Renal pelvis (tissue), 4 donors: Measurements from ENCODE around the gene PHKG2. TPM values are rescaled to one million over a fixed set of nuclear protein-coding genes. Genes with fewer than 3 reads are reported as not detected.

ENCODE experiments used
- DNase-seq: peaks from one replicate; pipeline ENCODE4 v3.0.0-alpha.2; 2013
- polyA plus RNA-seq, 3 donors: library from polyadenylated mRNA; unstranded; fragments of 120-200 nt; gene quantifications; one replicate each; pipeline ENCODE4 v1.2.1, GENCODE V29; 2013; ENCODE audit not compliant: insufficient read length in 3 of 3

The PHKG2 gene
- polyA plus RNA-seq, 3 donors, result 28.7 to 44.8 (median 40.7) TPM

DNA sequence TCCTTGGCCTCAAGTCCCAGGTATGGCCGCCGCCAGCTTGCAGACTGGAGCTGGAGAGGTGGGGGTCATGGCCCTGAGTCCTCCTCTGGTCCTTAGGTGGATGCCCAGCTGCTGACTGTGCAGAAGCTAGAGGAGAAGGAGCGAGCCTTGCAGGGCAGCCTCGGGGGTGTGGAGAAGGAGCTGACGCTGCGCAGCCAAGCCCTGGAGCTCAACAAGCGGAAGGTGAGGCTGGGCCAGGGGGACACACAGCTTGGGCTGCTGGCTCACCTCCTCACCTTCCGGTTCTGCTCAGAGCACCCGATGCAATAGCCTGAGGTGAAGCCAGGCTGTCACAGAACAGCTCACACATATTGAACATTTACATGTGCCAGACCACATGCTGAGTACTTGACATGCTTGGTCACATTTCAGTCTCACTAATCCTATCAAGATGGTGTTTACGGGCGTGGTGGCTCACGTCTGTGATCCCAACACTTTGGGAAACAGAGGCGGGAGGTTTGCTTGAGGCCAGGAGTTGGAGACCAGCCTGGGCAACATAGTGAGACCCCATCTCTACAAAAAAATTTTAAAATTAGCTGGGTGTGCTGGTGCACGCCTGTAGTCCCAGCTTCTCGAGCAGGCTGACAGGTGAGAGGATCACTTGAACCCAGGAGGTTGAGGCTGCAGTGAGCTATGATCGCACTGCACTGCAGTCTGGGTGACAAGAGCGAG is 21.3 kb downstream of the PHKG2 start:
- no peak for DNase-seq

DNA sequence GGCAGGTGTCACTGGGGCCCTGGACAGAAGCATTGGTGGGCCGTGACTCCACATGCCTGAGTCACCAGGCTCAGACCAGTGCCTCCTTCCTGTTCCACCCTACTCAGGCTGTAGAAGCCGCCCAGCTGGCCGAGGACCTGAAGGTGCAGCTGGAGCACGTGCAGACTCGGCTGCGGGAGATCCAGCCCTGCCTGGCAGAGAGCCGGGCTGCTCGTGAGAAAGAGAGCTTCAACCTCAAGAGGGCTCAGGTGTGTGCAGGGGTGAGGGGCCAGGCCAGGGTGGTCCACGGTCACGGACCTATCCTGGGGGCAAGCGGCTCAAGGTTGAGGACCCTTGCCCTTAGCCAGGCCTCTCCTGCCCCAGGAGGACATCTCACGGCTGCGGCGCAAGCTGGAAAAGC is 23.5 kb downstream of the PHKG2 start:
- no peak for DNase-seq

DNA sequence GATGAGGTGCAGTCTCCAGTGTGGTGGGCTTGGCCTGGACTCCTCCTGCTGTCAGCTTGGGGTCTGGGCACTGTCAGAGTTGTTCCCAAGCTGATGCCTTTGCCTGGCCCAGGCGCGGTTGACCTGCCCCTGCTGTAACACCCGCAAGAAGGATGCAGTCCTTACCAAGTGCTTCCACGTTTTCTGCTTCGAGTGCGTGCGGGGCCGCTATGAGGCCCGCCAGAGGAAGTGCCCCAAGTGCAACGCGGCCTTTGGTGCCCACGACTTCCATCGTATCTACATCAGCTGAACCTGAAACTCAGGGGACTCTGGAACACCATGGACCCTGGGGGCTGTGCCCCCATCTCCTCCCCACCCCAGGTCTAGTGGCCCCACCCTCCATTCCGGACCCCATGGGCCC is 25.6 kb downstream of the PHKG2 start:
- DNase-seq, result no peak

DNA sequence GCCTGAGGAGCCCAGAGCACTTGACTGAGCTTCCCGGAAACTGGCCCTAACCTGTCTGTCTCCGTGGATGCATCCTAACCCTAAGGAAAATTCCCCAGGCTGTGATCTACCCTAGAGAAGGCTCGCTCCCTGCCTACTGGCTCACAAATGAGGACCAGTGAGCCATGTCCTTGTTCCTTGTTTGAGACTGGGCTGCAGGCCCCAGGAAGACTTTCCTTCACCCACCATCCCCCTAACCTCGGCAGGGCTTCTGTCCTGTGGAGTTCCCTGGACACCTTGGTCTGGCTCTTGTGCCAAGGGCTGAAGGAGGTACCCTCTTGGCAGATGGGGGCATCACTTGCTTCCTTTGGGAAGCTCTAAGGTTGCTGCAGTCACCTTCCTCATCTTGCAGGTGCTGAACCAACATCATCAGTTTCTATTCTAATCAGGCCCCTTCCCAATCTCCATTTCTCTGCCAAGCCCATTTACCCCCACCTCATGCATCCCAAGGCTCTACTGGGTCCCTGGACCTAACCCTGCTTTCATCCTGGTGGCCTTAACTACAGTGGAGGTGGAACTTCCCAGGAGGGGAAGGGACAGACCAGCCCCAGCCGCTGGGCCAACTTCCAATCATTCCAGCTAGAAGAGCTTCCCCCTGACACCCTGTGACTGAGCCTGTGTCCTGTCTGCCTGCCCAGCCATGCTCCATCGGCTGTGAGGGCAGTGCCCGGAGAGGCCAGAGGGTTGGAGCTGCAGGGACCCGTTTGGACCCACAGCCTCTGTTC is 26.3 kb downstream of the PHKG2 start:
- DNase-seq, result no peak

DNA sequence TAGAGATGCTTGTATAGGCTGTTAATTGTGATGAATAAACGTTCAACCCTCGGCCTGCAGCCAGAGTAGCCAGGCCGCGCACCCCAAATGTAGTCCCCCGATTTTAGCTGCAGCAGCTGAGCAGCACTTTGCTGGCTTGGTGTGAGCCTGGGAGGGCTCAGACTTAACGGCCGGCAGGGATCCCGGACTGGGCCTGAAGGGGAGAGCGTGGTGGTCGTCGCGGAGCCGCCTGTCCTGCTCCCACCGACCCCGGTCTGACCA is 26.8 kb downstream of the PHKG2 start:
- no peak for DNase-seq

DNA sequence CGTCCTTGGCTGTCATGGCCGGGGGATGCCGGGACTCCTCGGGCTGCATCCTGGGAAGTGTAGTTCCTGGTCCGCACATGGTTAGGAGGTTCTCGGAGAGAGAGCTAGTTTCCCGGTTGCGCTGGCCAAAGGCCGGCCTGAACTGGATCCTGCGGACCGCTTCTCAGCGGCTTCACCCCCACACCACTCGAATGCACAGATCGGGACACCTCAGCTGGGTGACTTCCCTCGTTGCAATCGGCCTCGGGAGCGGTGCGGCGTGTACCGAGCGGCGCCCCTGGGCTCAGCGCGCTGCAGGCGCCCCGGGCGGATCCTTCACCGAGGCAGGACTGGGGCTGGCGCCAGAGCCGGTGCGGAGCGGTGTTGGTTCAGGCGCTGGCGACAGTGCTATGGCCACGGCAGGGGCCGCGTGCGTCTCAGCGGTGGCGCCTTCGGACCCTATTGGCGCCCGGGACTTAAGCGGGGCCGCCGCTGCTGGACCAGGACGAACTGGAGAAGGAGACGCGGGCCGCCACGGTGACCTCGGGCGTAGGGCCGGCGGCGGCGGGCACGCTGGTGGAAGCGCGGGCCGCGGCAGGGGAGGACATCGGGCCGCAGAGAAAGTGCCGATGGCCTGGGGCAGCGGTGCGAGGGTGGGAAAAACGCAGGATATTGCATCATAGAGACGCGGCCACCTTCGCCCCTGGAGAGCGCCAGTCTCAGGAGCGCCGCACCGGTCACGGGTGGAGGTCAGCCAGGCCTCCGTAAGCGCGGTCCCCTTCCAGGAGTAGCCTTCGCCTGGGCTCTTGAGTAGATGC is 27.4 kb downstream of the PHKG2 start:
- DNase-seq, result peak; percentile 88

DNA sequence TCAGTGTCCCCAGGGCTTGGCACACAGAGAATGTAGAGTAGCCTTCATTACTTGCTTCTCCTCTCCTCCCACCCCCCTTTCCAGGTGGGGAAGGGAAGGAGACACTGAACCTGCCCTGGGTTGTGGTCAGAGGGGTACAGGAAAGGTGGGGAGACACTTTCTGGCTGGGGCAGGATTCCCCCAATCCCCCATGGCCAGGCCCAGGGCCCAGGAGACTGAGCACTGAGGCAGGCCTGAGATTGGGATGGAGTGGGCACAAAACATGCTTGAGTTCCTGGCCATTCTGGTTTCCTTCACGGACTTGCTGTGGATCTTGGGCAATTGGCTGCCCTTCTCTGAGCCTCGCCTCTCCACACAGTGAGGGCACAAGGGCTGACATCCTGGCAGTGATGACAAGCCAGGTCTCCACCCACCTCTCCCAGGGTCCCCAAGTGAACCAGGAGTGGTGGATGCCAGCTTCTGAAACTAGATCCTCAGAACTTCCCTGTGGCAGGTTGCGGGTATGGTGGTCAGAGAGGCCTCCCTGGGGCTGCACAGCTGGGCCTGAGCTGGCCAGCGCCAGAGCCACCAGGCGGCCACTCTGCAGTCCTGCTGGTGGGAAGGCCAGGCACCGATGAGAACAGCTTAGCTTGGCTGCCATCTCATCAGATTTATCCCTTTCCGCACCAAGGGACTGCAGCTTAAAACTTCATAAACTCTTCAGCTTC is 29.5 kb downstream of the PHKG2 start:
- DNase-seq, result no peak

DNA sequence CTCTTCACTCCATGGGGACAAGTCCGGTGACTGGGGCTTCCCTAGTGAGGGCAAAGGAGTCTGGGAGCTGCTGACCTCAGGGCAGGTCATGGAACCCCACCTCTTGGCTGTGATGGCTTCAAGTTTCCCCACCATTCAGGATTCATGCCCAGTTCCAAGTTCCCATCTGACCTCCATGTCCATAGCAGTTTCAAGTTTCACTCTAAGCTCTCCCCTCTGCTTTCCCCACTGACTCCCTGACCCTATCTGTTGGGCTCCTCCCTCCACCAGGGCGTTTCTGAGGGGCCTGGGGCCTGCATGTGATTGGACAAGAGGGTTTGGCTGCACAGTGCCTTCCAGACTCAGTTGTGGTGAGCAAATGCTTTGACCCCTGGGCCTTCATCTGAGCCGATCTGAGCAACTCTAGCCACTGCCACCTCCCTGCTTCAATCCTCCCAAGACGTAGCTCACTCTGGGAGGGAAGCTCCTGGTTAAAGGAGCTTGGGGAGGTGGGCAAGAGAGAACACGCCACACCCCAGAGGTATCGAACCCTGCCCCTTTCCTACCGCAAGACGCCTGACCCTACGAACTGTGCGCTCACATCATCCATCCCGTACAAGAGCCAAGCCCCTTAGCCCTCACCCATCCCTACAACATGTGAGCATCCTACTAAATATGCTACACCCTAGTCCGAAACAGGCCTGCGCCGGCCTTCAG is 30.5 kb downstream of the PHKG2 start:
- no peak for DNase-seq

DNA sequence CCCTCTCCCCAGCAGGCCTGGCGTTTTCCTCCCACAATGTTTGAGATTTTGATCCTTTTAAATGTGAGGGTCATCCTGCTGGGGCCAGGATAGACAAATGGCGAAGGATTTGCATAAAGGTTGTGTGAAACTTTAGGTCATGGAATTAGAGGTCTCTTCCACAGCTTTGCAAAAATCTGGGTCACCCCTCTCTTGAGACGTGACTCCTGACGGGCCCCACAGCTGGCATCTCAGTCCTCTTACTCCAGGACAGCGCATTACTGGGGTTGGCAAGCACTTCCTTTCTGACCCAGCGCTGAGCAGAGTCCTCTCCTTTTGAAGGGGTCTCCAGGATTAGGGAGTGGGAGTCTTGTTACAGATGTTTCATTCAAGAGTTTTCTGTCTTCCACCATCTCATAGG is 31.4 kb downstream of the PHKG2 start:
- DNase-seq, result no peak

DNA sequence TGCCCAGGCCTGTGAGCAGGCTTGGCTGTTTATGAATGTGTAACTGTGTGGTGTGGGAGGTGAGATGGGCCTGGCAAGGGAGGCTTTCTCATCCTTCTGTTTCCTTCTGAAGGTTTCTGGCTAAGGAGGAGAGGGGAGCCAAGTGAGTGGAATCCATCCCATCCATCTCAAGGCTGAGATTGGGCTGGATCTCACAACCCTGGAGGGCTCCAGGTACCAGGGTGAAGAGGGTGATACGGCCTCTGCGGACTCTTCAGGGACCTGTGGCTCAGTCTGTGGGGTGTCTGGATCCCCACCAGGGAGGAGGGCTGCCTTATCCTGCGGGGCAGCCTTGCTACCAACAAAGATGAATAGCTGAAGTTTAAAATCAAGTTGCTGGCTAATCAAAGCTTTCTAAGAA is 31.8 kb downstream of the PHKG2 start:
- no peak for DNase-seq

DNA sequence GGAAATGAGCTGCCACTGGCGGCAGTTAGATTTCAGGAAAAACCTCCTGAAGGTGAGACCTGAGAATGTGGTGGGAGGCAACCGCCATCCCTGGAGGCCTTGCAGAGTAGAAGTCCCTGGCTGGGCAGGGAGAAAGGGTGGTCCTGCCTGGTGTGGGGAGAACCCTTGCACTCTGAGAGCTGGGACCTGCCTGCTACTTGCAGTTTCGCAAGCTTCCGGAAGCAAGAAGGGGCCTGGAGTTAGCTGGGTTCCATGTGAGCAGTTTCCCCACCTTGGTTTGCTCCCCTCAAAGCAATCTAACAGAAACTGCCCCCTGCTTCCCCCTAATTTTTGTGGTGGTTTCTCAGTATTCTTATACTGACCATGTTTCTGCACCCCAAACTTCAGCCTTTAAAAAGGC is 32.3 kb downstream of the PHKG2 start:
- no peak for DNase-seq

DNA sequence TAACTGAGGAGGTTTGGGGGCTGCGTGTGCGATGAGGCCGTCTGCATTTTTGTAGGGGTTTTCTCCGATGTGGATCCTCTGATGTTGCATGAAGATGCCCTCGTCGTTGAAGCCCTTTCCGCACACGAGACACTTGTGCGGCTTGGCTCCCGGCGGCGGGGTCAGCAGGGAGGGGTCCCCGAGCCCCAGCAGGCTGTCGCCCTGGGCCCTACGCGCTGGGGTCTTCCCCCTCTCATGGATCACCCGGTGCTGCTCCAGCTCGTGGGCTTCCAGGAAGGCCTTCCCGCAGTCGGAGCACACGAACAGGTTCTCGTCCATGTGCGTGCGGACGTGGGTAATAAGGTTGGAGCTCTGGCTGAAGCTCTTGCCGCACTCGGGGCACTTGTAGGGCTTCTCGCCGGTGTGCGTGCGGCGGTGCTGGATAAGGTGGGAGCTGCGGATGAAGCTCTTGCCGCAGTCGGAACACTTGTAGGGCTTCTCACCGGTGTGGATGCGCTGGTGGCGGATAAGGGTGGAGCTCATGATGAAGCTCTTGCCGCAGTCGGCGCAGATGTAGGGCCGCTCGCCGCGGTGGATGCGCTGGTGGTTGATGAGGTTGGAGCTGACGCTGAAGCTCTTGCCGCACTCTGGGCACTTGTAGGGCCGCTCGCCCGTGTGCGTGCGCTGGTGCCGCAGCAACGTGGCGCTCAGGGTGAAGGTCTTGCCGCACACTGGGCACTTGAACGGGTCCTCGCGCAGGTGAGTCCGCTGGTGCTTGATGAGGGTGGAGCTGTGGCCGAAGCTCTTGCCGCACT is 34.5 kb downstream of the PHKG2 start:
- DNase-seq, result no peak

DNA sequence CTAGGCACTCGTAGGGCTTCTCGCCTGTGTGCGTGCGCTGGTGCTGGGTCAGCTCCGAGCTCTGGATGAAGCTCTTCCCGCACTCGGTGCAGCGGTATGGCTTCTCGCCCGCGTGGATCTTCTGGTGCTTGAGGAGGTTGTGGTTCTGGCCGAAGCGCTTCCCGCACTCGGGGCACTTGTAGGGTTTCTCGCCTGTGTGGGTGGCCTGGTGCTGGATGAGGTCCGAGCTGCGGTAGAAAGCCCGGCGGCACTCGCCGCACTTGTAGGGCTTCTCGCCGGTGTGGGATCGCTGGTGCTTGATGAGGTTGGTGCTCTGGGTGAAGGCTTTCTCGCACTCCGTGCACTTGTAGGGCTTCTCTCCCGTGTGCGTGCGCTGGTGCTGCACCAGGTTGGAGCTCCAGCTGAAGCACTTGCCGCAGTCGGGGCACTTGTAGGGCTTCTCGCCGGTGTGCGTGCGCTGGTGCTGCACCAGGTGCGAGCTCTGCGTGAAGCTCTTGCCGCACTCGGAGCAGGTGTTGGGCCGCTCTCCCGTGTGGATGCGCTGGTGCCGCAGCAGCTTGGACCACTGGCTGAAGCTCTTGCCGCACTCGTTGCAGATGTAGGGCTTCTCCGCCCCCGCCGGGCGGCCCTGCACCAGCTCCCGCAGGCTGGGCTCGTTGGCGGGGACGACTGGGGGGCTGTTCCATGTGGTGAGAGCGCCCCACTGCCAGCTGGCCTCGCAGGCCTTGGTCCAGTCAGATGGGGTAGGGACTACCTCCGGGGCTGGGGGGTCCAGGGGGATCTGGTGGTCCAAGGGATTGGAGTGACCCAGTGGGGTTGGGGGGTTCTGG is 35.3 kb downstream of the PHKG2 start:
- no peak for DNase-seq

DNA sequence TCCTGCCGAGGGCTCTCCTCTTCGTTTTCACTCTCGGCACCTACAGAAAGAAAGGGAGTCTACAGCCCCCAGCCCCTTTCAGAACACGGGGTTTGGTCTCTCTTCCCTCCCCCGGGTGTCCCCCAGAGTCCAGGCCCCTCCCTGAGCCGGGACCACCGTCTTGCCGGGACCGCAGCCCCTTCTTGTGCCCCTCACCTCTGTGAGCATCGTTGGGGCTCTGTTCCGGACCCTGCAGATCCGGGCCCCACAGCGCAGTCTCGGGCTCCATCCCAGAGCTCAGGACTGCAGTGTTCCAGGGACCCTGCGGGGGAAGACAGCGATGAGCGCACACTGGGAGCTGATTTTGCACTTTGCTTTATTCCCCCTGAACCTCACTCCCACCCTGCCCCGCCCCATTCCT is 36.0 kb downstream of the PHKG2 start:
- DNase-seq, result no peak

DNA sequence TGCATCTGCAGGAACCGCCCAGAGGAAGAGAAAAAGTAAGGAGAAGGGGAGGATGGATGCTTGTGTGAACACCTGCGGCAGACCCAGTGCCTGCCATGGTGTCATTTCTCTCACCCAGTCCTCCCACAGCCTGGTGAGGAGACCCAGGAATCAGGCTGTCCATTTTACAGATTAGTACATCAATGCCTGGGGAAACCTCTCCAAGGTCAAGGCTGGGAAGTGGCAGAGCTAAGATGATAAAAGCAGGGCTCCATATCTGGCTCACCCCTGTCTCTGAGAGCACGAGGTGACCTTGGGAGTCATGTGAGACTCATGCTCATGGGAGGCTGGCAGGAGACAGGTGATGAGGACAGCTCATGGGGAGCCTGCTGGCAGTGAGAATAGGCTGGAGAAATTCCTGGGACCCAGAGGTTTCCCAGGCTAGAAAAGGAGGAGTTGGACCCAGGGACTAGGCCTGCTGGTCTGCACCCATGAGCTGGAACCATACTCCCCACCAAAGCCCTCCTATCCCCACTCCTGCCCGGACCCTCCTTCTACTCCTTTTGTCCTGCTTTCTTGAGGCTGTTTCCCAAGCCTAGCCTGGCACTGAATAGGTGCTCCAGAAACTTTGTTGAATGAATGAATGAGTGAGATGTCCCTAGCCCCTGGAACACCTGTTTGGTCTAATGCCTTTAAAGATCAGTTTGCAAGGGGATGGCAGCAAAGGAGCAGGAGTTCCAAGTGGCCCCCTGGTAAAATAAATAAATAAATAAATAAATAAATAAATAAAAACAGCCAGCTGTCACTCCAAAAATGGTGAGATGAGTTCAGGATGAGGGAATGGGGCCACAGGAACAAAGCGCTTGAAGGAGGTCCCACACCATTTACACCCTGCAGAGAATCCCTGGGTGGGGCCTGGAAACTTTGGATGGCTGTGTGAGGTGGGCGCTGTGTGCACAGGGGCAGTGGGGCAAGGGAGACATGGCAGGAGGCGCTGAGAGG is 37.2 kb downstream of the PHKG2 start:
- DNase-seq, result no peak

DNA sequence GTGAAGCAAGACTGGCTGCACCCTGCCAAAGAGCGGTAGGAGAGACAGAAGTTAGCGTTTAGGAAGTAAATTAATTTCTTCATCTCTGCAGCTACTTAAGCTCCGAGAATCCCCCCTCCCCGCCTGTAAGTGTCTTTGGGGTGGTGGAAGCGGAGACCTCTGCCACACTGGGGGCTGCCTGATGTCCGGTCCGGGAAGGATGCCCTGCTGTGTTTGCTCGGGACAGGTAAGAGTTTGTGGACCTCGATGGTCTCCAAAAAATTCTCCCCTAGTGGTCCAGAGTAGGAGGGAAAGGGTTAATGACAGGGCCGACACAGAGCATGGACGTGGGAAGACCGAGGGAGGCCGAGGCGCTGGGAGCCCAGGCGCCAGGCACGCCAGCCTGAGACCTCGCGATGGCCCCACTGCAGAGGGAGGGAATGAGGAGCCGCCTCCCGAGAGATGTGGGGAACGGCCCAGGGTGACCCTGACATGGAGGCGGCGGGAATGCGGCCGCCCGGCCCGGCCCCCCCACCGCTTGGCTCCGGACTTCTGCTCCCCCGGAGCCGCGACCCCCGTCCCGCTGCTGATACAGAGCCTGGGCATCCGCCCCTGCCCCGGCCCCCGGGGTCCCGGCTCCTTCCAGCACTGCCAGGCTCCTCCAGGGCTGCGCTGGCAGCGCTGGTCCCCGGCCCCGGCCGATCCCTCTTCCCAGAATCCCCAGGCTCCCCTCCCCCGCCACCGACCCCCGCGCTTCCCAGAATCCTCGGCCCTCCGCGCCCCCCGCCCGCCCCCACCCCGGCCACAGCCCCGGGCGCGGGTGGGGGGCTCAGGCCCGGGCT is 38.1 kb downstream of the PHKG2 start:
- no peak for DNase-seq

DNA sequence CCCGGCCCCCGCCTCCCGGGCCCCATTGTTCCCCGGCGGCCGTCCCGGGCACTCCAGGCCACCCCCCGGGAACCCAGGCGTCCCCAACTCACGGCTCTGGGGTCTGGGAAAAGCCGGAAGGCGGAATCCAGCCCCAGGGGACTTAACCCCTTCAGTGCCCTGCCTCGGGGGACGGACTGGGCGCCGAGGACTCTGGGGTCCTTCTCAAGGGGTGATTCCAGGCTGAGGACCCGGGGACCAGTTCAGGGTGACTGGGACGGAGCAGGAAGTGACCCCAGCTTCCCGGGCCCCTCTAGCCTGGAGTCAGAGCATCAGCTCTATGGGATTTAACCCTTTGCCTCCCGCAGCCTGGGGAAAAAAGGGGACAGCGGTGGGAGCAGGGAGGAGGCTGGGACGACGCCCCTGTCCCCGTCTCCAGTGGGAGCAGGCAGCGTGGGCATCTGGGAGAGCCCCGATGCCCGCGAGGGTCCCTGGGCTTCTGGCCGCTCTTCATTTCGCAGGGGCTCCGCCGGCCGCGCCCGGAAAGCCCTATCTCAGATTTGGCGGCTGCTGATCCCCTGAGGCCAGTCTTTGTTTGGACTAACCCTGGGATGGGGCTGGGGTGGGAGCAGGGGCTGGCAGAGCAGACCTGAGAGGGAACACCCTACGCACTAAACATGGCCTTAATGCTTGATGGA is 38.8 kb downstream of the PHKG2 start, which contains the start of gene ZNF629:
Gene ZNF629 (minus strand): TSS at position 270 of the 677 bp plus-strand sequence. CDS start 2,723 bp downstream, outside the sequence.
- DNase-seq, result peak; percentile 89
